ENCODE measurements around the gene CDH13.

CDH13 gene

DNA sequence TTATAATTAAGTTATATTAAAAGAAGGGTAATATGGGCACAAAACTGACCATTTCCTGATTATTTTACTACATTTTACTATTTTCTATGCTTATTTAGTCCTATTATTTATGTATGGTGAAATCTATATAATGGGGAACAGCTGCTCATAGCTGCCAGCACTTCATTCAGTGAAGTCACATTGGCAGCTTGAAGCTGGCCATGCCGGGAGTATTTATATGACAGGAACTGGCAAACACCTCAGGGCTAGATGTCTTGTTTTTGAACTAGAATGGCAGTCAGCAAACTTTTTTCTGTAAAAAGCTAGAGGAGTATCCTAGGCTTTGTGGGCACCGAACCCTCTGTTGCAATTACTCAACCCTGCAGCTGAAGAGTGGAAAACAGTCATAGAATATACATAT is 104.1 kb downstream of the CDH13 start:
- Histone ChIP-seq H3K4me3 (ENCODE audit: low read depth, low read length) (no peak overlapping the region), H3K27ac (ENCODE audit: extremely low read depth, low read depth, low read length) (no peak overlapping the region), H3K9me3 (ENCODE audit: control insufficient read depth, insufficient read depth, low read depth, low read length) (no peaks in the 10 kb centered on the region), H3K36me3 (ENCODE audit: control insufficient read depth in 2 of 2, insufficient read depth in 1 of 2, low read length in 2 of 2) (no peaks in the 10 kb centered on the region), H3K4me1 (ENCODE audit: control insufficient read depth, insufficient read depth, low read length) (no peaks in the 10 kb centered on the region)
- POLR2A ChIA-PET: no interaction called here
- TF ChIP-seq FEZF1 (tag by site-specific recombination; IDR thresholded peaks at IDR 0.05): no peak
- TF ChIP-seq ZNF341 (tag by site-specific recombination; IDR thresholded peaks at IDR 0.05; ENCODE audit: low read depth): no peak
- CTCF ChIA-PET: no interaction called here

DNA sequence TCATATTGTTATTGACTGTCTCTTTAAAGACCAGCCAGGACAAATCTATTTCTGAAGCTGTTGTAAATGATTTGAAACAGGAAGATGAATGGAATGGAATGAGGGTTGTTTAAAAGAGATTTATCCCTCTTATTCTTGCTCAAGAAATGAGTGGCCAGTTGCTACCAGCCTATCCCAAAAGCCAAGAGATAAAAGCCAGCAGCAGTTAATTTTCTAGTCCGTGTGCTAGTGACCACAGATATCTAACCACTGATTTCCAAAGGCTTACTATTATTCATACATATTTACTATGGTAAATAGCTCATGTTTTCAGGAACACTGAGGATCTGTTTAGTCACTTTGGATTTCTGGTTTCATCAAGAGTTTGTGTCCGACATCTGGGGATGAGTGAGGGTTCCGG is 105.7 kb downstream of the CDH13 start:
- ChIA-PET CTCF (interaction anchor here (1.1 kb wide), 1 partner anchor 275 kb away, joined by 3 read pairs; no protein-coding TSS in a partner anchor), POLR2A (no interaction called here)

More for the DNA sequence above, 105.7 kb downstream of the CDH13 start:
- TF ChIP-seq HOXA7 (CRISPR knock-in tag; IDR thresholded peaks at IDR 0.05; ENCODE audit: borderline replicate concordance): no peak
- TF ChIP-seq KLF7 (tag by site-specific recombination; IDR thresholded peaks at IDR 0.05; ENCODE audit: borderline replicate concordance): no peak
- TF ChIP-seq, protein P1, sequence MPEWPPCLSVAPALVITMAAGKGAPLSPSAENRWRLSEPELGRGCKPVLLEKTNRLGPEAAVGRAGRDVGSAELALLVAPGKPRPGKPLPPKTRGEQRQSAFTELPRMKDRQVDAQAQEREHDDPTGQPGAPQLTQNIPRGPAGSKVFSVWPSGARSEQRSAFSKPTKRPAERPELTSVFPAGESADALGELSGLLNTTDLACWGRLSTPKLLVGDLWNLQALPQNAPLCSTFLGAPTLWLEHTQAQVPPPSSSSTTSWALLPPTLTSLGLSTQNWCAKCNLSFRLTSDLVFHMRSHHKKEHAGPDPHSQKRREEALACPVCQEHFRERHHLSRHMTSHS (tag by site-specific recombination; IDR thresholded peaks at IDR 0.05): no peak
- no peak for TF ChIP-seq ZNF626 (tag by site-specific recombination; IDR thresholded peaks at IDR 0.05)
- TF ChIP-seq, protein P2, sequence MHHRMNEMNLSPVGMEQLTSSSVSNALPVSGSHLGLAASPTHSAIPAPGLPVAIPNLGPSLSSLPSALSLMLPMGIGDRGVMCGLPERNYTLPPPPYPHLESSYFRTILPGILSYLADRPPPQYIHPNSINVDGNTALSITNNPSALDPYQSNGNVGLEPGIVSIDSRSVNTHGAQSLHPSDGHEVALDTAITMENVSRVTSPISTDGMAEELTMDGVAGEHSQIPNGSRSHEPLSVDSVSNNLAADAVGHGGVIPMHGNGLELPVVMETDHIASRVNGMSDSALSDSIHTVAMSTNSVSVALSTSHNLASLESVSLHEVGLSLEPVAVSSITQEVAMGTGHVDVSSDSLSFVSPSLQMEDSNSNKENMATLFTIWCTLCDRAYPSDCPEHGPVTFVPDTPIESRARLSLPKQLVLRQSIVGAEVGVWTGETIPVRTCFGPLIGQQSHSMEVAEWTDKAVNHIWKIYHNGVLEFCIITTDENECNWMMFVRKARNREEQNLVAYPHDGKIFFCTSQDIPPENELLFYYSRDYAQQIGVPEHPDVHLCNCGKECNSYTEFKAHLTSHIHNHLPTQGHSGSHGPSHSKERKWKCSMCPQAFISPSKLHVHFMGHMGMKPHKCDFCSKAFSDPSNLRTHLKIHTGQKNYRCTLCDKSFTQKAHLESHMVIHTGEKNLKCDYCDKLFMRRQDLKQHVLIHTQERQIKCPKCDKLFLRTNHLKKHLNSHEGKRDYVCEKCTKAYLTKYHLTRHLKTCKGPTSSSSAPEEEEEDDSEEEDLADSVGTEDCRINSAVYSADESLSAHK (tag by site-specific recombination; IDR thresholded peaks at IDR 0.05): no peak
- TF ChIP-seq SP3 (tag by site-specific recombination; IDR thresholded peaks at IDR 0.05): no peak
- TF ChIP-seq OSR2 (tag by site-specific recombination; IDR thresholded peaks at IDR 0.05): no peak
- TF ChIP-seq, protein P3, sequence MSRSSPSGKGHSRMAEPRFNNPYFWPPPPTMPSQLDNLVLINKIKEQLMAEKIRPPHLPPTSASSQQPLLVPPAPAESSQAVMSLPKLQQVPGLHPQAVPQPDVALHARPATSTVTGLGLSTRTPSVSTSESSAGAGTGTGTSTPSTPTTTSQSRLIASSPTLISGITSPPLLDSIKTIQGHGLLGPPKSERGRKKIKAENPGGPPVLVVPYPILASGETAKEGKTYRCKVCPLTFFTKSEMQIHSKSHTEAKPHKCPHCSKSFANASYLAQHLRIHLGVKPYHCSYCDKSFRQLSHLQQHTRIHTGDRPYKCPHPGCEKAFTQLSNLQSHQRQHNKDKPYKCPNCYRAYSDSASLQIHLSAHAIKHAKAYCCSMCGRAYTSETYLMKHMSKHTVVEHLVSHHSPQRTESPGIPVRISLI (tag by site-specific recombination; IDR thresholded peaks at IDR 0.05): no peak
- TF ChIP-seq ZNF660 (tag by site-specific recombination; IDR thresholded peaks at IDR 0.05): no peak
- TF ChIP-seq, protein P4, sequence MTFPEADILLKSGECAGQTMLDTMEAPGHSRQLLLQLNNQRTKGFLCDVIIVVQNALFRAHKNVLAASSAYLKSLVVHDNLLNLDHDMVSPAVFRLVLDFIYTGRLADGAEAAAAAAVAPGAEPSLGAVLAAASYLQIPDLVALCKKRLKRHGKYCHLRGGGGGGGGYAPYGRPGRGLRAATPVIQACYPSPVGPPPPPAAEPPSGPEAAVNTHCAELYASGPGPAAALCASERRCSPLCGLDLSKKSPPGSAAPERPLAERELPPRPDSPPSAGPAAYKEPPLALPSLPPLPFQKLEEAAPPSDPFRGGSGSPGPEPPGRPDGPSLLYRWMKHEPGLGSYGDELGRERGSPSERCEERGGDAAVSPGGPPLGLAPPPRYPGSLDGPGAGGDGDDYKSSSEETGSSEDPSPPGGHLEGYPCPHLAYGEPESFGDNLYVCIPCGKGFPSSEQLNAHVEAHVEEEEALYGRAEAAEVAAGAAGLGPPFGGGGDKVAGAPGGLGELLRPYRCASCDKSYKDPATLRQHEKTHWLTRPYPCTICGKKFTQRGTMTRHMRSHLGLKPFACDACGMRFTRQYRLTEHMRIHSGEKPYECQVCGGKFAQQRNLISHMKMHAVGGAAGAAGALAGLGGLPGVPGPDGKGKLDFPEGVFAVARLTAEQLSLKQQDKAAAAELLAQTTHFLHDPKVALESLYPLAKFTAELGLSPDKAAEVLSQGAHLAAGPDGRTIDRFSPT (tag by site-specific recombination; IDR thresholded peaks at IDR 0.05): no peak
- TF ChIP-seq PRDM1 (tag by site-specific recombination; IDR thresholded peaks at IDR 0.05): no peak
- TF ChIP-seq ZNF571 (tag by site-specific recombination; IDR thresholded peaks at IDR 0.05): no peak
- no peak for TF ChIP-seq ZNF791 (tag by site-specific recombination; IDR thresholded peaks at IDR 0.05)
- TF ChIP-seq, protein P5, sequence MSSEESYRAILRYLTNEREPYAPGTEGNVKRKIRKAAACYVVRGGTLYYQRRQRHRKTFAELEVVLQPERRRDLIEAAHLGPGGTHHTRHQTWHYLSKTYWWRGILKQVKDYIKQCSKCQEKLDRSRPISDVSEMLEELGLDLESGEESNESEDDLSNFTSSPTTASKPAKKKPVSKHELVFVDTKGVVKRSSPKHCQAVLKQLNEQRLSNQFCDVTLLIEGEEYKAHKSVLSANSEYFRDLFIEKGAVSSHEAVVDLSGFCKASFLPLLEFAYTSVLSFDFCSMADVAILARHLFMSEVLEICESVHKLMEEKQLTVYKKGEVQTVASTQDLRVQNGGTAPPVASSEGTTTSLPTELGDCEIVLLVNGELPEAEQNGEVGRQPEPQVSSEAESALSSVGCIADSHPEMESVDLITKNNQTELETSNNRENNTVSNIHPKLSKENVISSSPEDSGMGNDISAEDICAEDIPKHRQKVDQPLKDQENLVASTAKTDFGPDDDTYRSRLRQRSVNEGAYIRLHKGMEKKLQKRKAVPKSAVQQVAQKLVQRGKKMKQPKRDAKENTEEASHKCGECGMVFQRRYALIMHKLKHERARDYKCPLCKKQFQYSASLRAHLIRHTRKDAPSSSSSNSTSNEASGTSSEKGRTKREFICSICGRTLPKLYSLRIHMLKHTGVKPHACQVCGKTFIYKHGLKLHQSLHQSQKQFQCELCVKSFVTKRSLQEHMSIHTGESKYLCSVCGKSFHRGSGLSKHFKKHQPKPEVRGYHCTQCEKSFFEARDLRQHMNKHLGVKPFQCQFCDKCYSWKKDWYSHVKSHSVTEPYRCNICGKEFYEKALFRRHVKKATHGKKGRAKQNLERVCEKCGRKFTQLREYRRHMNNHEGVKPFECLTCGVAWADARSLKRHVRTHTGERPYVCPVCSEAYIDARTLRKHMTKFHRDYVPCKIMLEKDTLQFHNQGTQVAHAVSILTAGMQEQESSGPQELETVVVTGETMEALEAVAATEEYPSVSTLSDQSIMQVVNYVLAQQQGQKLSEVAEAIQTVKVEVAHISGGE (tag by site-specific recombination; conservative IDR thresholded peaks at IDR 0.05; ENCODE audit: low read depth): no peak
- TF ChIP-seq, protein P6, sequence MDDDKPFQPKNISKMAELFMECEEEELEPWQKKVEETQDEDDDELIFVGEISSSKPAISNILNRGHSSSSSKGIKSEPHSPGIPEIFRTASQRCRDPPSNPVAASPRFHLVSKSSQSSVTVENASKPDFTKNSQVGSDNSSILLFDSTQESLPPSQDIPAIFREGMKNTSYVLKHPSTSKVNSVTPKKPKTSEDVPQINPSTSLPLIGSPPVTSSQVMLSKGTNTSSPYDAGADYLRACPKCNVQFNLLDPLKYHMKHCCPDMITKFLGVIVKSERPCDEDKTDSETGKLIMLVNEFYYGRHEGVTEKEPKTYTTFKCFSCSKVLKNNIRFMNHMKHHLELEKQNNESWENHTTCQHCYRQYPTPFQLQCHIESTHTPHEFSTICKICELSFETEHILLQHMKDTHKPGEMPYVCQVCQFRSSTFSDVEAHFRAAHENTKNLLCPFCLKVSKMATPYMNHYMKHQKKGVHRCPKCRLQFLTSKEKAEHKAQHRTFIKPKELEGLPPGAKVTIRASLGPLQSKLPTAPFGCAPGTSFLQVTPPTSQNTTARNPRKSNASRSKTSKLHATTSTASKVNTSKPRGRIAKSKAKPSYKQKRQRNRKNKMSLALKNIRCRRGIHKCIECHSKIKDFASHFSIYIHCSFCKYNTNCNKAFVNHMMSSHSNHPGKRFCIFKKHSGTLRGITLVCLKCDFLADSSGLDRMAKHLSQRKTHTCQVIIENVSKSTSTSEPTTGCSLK (tag by site-specific recombination; IDR thresholded peaks at IDR 0.05): no peak
- no peak for TF ChIP-seq ZNF37A (tag by site-specific recombination; IDR thresholded peaks at IDR 0.05)
- no peak for TF ChIP-seq ZNF843 (tag by site-specific recombination; IDR thresholded peaks at IDR 0.05)
- no peak for TF ChIP-seq ZNF677 (tag by site-specific recombination; IDR thresholded peaks at IDR 0.05)
- no peaks in the 10 kb centered on the region for H3K4me1 ChIP-seq (ENCODE audit: control insufficient read depth, insufficient read depth, low read length)
- H3K4me3 ChIP-seq (ENCODE audit: low read depth, low read length): no peak overlapping the region
- no peaks in the 10 kb centered on the region for H3K9me3 ChIP-seq (ENCODE audit: control insufficient read depth, insufficient read depth, low read depth, low read length)
- no peaks in the 10 kb centered on the region for H3K36me3 ChIP-seq (ENCODE audit: control insufficient read depth in 2 of 2, insufficient read depth in 1 of 2, low read length in 2 of 2)
- no peak overlapping the region for H3K27ac ChIP-seq (ENCODE audit: extremely low read depth, low read depth, low read length)

All from HEK293 (cell line).